ENCODE data around the gene PHB1.

The PHB1 gene

DNA sequence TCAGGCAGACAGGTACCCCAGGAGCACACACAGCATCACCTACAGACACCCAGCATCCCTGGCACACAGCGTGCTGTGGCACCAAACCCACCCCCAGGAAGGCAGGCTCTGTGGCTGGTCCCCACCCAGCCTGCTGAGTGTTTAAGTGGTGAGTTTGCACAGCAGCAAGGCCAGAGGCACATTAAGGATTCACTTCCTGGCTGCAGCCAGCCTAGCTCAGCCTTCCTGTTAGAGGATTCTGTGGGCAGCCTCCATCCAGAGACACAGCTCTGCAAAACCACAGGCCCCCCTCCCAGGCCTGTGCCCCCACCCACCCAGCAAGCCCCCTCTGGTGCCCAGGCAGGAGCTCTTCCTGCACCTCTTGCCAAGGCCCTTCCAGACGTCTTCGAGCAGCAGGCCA is 36.1 kb upstream of the PHB1 start:
- no peaks in the 10 kb centered on the region for H3K27me3 ChIP-seq (ENCODE audit: control insufficient read depth, insufficient read depth, low read length)
- H3K36me3 ChIP-seq (ENCODE audit: control insufficient read depth, insufficient read depth, low read length), result no peaks in the 10 kb centered on the region
- no peak overlapping the region for H3K4me3 ChIP-seq (ENCODE audit: low read length)
- no peaks in the 10 kb centered on the region for H3K4me1 ChIP-seq (ENCODE audit: control insufficient read depth, insufficient read depth, low read length)
- no peak overlapping the region for H3K9ac ChIP-seq (ENCODE audit: low read length)
- no peaks in the 10 kb centered on the region for H3K9me3 ChIP-seq (ENCODE audit: control insufficient read depth, low read length)

GRCh38 chr17:49450181-49450580 is 35.5 kb upstream of the PHB1 start:
- H3K4me3 ChIP-seq (ENCODE audit: low read length), result no peak overlapping the region
- no peaks in the 10 kb centered on the region for H3K4me1 ChIP-seq (ENCODE audit: control insufficient read depth, insufficient read depth, low read length)
- no peaks in the 10 kb centered on the region for H3K9me3 ChIP-seq (ENCODE audit: control insufficient read depth, low read length)
- no peaks in the 10 kb centered on the region for H3K36me3 ChIP-seq (ENCODE audit: control insufficient read depth, insufficient read depth, low read length)
- H3K9ac ChIP-seq (ENCODE audit: low read length), result no peak overlapping the region
- no peaks in the 10 kb centered on the region for H3K27me3 ChIP-seq (ENCODE audit: control insufficient read depth, insufficient read depth, low read length)

DNA sequence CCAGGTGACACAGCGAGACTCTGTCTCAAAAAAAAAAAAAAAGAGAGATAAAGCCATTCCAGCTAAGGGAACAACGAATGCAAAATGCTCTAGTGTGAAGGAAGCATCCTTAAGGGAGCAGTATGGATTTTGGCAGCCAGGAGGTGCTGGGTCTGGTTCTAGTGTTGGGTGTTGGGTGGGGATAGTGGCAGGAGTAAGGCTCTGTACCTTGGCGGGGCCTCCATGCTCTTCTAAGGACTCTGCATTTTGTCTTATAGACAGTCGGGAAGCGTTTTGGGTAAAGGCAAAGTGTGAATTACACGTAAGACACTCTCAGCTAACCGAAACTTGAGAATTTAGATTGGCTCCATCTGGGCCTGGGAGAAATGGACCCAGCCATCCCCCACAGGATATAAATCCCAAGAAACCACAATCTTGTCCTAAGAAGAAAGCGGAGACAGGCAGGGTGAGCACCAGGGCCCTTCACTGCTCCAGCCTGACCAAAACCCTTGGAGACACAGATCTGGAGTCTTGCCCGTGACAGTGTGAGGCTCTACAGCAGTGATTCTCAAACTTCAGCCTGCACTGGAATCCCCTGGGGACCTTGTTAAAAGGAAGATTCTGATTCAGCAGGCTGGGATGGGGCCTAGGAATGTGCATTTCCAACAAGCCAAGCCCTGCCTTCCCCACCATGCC is 33.1 kb upstream of the PHB1 start:
- H3K9me3 ChIP-seq (ENCODE audit: control insufficient read depth, low read length), result no peaks in the 10 kb centered on the region
- H3K4me3 ChIP-seq (ENCODE audit: low read length), result no peak overlapping the region
- H3K9ac ChIP-seq (ENCODE audit: low read length), result no peak overlapping the region
- H3K36me3 ChIP-seq (ENCODE audit: control insufficient read depth, insufficient read depth, low read length), result no peaks in the 10 kb centered on the region
- no peaks in the 10 kb centered on the region for H3K4me1 ChIP-seq (ENCODE audit: control insufficient read depth, insufficient read depth, low read length)
- H3K27me3 ChIP-seq (ENCODE audit: control insufficient read depth, insufficient read depth, low read length), result peaks cover 7% of the 10 kb centered on the region

DNA sequence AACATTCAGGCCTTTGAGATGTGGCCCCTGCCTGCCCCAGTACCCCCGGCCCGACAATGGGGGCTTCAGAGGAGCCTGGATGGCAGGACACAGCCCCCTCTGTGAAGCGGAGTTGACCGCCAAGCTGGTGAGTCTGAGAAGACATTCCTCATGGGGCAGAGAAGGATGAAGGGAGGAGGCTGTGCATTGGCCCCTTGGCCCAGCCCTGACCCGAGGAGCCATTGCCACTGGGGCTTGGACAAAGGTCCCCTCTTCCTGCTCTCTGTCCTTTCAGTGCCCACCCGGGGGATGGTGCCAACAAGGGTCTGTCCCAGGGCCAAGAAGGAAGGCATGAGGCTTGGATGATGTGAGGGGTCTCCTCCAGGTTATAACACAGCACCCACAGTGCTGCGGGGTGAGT is 30.9 kb upstream of the PHB1 start:
- Histone ChIP-seq H3K4me3 (ENCODE audit: low read length) (no peak overlapping the region), H3K4me1 (ENCODE audit: control insufficient read depth, insufficient read depth, low read length) (no peaks in the 10 kb centered on the region), H3K9ac (ENCODE audit: low read length) (no peak overlapping the region), H3K9me3 (ENCODE audit: control insufficient read depth, low read length) (no peaks in the 10 kb centered on the region), H3K36me3 (ENCODE audit: control insufficient read depth, insufficient read depth, low read length) (no peaks in the 10 kb centered on the region), H3K27me3 (ENCODE audit: control insufficient read depth, insufficient read depth, low read length) (peaks cover 15% of the 10 kb centered on the region)

DNA sequence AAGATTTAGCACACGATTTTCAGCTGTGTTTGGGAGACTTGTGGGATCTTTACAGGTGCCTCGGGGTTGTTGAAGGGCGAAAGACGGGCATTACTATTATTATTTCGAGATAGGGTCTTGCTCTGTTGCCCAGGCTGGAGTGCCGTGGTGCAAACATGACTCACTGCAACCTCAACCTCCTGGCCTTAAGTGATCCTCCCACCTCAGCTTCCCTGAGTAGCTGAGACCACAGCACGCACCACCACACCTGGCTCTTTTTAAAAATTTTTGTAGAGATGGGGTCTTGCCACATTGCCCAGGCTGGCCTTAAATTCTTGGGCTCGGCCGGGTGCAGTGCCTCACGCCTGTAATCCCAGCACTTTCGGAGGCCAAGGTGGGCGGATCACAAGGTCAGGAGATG is 29.7 kb upstream of the PHB1 start:
- no peak overlapping the region for H3K4me3 ChIP-seq (ENCODE audit: low read length)
- no peaks in the 10 kb centered on the region for H3K4me1 ChIP-seq (ENCODE audit: control insufficient read depth, insufficient read depth, low read length)
- H3K36me3 ChIP-seq (ENCODE audit: control insufficient read depth, insufficient read depth, low read length), result no peaks in the 10 kb centered on the region
- H3K9me3 ChIP-seq (ENCODE audit: control insufficient read depth, low read length), result no peaks in the 10 kb centered on the region
- H3K9ac ChIP-seq (ENCODE audit: low read length), result no peak overlapping the region
- peaks cover 27% of the 10 kb centered on the region for H3K27me3 ChIP-seq (ENCODE audit: control insufficient read depth, insufficient read depth, low read length)

DNA sequence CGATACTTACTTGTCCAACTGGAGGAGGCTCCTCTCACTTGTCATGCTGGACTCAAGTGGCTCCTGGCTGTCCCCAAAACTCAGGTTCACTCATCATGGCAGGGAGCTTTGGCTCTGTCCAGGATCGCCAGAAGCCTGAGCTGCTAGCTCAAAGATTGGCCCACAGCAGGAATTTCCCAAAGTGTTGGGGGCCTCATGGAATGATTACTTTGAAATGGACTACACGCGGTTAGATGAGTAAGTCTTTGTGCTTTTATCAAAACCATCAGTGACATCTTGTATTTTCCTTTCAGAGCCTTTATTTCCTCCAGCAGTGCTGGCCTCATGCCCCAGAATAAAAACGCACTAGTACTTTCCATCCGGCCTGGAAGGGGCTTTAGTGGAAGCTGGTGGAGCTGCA is 29.2 kb upstream of the PHB1 start:
- no peak overlapping the region for H3K9ac ChIP-seq (ENCODE audit: low read length)
- H3K9me3 ChIP-seq (ENCODE audit: control insufficient read depth, low read length), result no peaks in the 10 kb centered on the region
- no peaks in the 10 kb centered on the region for H3K4me1 ChIP-seq (ENCODE audit: control insufficient read depth, insufficient read depth, low read length)
- H3K27me3 ChIP-seq (ENCODE audit: control insufficient read depth, insufficient read depth, low read length), result peaks cover 33% of the 10 kb centered on the region
- H3K4me3 ChIP-seq (ENCODE audit: low read length), result no peak overlapping the region
- no peaks in the 10 kb centered on the region for H3K36me3 ChIP-seq (ENCODE audit: control insufficient read depth, insufficient read depth, low read length)

DNA sequence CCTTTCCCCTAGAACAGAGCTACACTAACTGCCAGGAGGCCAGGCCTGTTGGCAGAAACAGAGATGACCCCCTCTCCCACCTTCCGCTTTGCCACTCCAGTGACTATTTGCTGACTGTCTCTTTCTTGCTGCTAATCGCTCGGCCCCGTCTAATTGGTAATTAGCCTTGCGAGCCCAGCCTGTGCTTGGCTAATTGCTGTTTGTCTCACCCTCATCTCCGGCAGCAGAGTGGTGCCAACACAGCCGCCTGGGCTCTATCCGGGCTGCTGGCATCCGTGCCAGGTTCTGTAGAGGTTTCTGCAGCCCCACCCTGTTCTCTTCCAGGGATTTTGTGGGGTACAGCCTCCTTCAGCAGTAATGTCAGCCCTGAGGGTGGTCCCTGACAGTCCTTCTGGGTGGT is 27.4 kb upstream of the PHB1 start:
- Histone ChIP-seq H3K36me3 (ENCODE audit: control insufficient read depth, insufficient read depth, low read length) (no peaks in the 10 kb centered on the region), H3K9ac (ENCODE audit: low read length) (no peak overlapping the region), H3K9me3 (ENCODE audit: control insufficient read depth, low read length) (no peaks in the 10 kb centered on the region), H3K4me3 (ENCODE audit: low read length) (no peak overlapping the region), H3K4me1 (ENCODE audit: control insufficient read depth, insufficient read depth, low read length) (no peaks in the 10 kb centered on the region), H3K27me3 (ENCODE audit: control insufficient read depth, insufficient read depth, low read length) (peaks cover 50% of the 10 kb centered on the region)

DNA sequence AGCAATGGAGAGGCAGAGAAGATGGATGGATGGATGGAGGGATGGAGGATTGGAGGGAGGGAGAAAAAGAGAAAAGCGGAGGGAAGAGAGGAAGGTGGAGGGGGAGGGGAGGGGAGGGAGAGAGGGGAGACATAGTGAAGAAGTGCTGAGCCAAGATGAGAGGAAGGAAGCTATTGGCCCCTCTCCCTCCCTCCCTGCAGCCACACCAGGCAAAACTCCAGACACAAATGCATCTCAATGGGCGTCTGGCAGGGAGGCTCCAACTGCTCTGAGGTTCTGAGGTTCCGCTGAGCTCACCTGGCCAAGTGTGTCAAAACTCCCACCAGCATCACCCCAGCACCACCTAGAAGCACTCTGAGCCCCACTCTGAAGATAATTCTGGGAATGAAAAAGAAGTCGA is 26.9 kb upstream of the PHB1 start:
- H3K4me1 ChIP-seq (ENCODE audit: control insufficient read depth, insufficient read depth, low read length), result no peaks in the 10 kb centered on the region
- no peaks in the 10 kb centered on the region for H3K9me3 ChIP-seq (ENCODE audit: control insufficient read depth, low read length)
- H3K27me3 ChIP-seq (ENCODE audit: control insufficient read depth, insufficient read depth, low read length), result peaks cover 51% of the 10 kb centered on the region
- no peak overlapping the region for H3K9ac ChIP-seq (ENCODE audit: low read length)
- H3K4me3 ChIP-seq (ENCODE audit: low read length), result no peak overlapping the region
- no peaks in the 10 kb centered on the region for H3K36me3 ChIP-seq (ENCODE audit: control insufficient read depth, insufficient read depth, low read length)

DNA sequence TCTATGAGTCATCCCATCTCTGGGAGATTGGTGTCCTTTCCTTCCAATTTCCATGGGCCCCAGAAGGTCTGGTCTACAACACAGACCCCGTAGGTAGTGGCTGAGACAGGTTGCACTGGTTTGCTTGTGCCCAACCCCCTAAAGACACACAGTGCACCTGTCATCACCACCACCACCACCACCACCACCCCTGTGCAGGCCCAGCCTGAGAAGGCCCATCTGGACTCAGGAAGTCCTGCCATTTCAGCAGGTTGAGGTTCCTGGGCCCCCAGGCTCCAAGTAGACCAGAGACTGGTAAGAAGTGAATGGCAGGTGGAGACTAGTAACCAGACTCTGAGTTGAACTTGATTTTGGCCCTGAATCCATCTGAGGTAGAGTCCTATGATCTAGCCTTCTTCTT is 25.9 kb upstream of the PHB1 start:
- H3K4me1 ChIP-seq (ENCODE audit: control insufficient read depth, insufficient read depth, low read length), result no peaks in the 10 kb centered on the region
- H3K36me3 ChIP-seq (ENCODE audit: control insufficient read depth, insufficient read depth, low read length), result no peaks in the 10 kb centered on the region
- no peak overlapping the region for H3K4me3 ChIP-seq (ENCODE audit: low read length)
- H3K9me3 ChIP-seq (ENCODE audit: control insufficient read depth, low read length), result no peaks in the 10 kb centered on the region
- no peak overlapping the region for H3K9ac ChIP-seq (ENCODE audit: low read length)
- H3K27me3 ChIP-seq (ENCODE audit: control insufficient read depth, insufficient read depth, low read length), result peaks cover 51% of the 10 kb centered on the region

DNA sequence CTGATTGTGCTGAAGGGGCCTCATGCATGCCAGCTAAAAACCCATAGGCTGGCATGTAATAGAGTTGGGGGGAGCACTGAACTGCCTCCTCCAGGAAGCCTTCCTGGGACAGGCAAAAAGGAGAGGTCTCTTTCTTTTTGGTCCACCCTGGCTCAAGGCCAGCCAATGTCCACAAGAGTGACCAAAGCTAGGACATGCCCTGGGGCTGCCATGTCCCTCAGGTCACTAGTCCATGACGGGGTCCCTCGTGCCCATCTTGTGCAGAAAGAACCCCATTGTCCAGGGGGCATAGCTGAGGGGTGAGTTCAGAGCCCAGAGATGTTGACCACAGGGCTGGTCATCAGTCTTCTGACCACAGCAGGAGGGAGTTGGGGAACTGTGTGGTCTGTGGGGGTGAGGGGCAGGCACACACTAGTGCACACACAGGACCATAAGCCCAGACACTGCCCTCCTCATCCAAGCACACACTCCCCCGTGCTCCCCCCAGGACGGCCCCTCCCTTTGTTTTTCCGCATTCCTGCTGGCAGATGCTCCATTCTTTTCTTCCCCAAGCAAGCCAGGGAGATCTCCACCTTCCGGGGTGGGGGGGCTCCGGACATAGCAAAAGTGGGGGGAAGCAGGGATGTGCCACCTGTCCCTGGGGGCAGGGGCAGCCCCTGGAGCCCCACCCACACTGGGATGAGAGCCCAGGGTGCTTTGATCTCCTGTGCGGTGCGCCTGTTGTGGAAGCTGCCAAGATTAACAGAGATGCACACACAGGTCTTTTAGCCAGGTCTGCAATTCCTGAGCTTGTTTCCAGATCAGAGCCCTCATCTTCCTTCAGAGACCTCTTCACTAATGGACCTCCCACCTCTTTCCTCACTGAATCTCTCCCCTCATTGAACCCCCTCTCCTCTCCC is 25.2 kb upstream of the PHB1 start:
- H3K9me3 ChIP-seq (ENCODE audit: control insufficient read depth, low read length), result no peaks in the 10 kb centered on the region
- no peak overlapping the region for H3K4me3 ChIP-seq (ENCODE audit: low read length)
- peaks cover 49% of the 10 kb centered on the region for H3K27me3 ChIP-seq (ENCODE audit: control insufficient read depth, insufficient read depth, low read length)
- H3K9ac ChIP-seq (ENCODE audit: low read length), result no peak overlapping the region
- no peaks in the 10 kb centered on the region for H3K36me3 ChIP-seq (ENCODE audit: control insufficient read depth, insufficient read depth, low read length)
- H3K4me1 ChIP-seq (ENCODE audit: control insufficient read depth, insufficient read depth, low read length), result no peaks in the 10 kb centered on the region

- no peak overlapping the region for H3K9ac ChIP-seq (ENCODE audit: low read length)
- H3K27me3 ChIP-seq (ENCODE audit: control insufficient read depth, insufficient read depth, low read length), result peaks cover 48% of the 10 kb centered on the region
- H3K4me1 ChIP-seq (ENCODE audit: control insufficient read depth, insufficient read depth, low read length), result no peaks in the 10 kb centered on the region
- no peaks in the 10 kb centered on the region for H3K9me3 ChIP-seq (ENCODE audit: control insufficient read depth, low read length)
- H3K4me3 ChIP-seq (ENCODE audit: low read length), result no peak overlapping the region
- H3K36me3 ChIP-seq (ENCODE audit: control insufficient read depth, insufficient read depth, low read length), result no peaks in the 10 kb centered on the region
These were observed 24.6 kb upstream of the PHB1 start for GRCh38 chr17:49439305-49439672.

- Histone ChIP-seq H3K9ac (ENCODE audit: low read length) (no peak overlapping the region), H3K4me3 (ENCODE audit: low read length) (no peak overlapping the region)
These were observed 24.0 kb upstream of the PHB1 start for GRCh38 chr17:49438436-49439278.

More at GRCh38 chr17:49438436-49439278, 24.0 kb upstream of the PHB1 start:
- Histone ChIP-seq H3K36me3 (ENCODE audit: control insufficient read depth, insufficient read depth, low read length) (no peaks in the 10 kb centered on the region), H3K9me3 (ENCODE audit: control insufficient read depth, low read length) (no peaks in the 10 kb centered on the region), H3K27me3 (ENCODE audit: control insufficient read depth, insufficient read depth, low read length) (peaks cover 47% of the 10 kb centered on the region), H3K4me1 (ENCODE audit: control insufficient read depth, insufficient read depth, low read length) (no peaks in the 10 kb centered on the region)
